Measurements from ENCODE around the gene NOTCH1.

NOTCH1 gene

GRCh38 chr9:136501686-136502085, 44.2 kb downstream of the NOTCH1 start:
- no peak for ATAC-seq
- no peak for TF ChIP-seq CSDC2 (CRISPR knock-in tag; IDR thresholded peaks at IDR 0.05)
- no peak for TF ChIP-seq TCF4 (CRISPR knock-in tag; IDR thresholded peaks at IDR 0.05; ENCODE audit: borderline replicate concordance)
- no peak for TF ChIP-seq TOX (CRISPR knock-in tag; IDR thresholded peaks at IDR 0.05; ENCODE audit: borderline replicate concordance)
- TF ChIP-seq OSR1 (CRISPR knock-in tag; IDR thresholded peaks at IDR 0.05): no peak
- no peak for TF ChIP-seq BACH2 (CRISPR knock-in tag; IDR thresholded peaks at IDR 0.05; ENCODE audit: borderline replicate concordance)
- no peak for TF ChIP-seq RARB (CRISPR knock-in tag; IDR thresholded peaks at IDR 0.05)
- no peak for TF ChIP-seq ISL1 (CRISPR knock-in tag; IDR thresholded peaks at IDR 0.05)
- no peak for TF ChIP-seq ESRRG (CRISPR knock-in tag; IDR thresholded peaks at IDR 0.05)
- no peak for TF ChIP-seq GLIS3 (CRISPR knock-in tag; IDR thresholded peaks at IDR 0.05)
- no peak for TF ChIP-seq ZC3H10 (CRISPR knock-in tag; IDR thresholded peaks at IDR 0.05)
- no peak for TF ChIP-seq CSRNP3 (CRISPR knock-in tag; IDR thresholded peaks at IDR 0.05)

GRCh38 chr9:136499935-136500910, 45.6 kb downstream of the NOTCH1 start:
- ATAC-seq: no peak
- no peak for TF ChIP-seq CSRNP3 (CRISPR knock-in tag; IDR thresholded peaks at IDR 0.05)
- TF ChIP-seq RARB (CRISPR knock-in tag; IDR thresholded peaks at IDR 0.05): no peak
- no peak for TF ChIP-seq PPARA (CRISPR knock-in tag; IDR thresholded peaks at IDR 0.05; ENCODE audit: borderline replicate concordance)
- TF ChIP-seq CREB5 (CRISPR knock-in tag; IDR thresholded peaks at IDR 0.05; ENCODE audit: low read depth): no peak
- TF ChIP-seq POU6F1 (CRISPR knock-in tag; IDR thresholded peaks at IDR 0.05; ENCODE audit: borderline replicate concordance, low read depth): no peak
- TF ChIP-seq OSR1 (CRISPR knock-in tag; IDR thresholded peaks at IDR 0.05): no peak
- no peak for TF ChIP-seq GLIS3 (CRISPR knock-in tag; IDR thresholded peaks at IDR 0.05)
- TF ChIP-seq ZC3H10 (CRISPR knock-in tag; IDR thresholded peaks at IDR 0.05): no peak
- TF ChIP-seq ESRRG (CRISPR knock-in tag; IDR thresholded peaks at IDR 0.05): no peak
- TF ChIP-seq CSDC2 (CRISPR knock-in tag; IDR thresholded peaks at IDR 0.05): no peak
- no peak for TF ChIP-seq ISL1 (CRISPR knock-in tag; IDR thresholded peaks at IDR 0.05)
- TF ChIP-seq ZNF565 (CRISPR knock-in tag; conservative IDR thresholded peaks at IDR 0.05; ENCODE audit: low read depth): no peak
- no peak for TF ChIP-seq SNAI2 (CRISPR knock-in tag; IDR thresholded peaks at IDR 0.05)
- no peak for TF ChIP-seq BACH2 (CRISPR knock-in tag; IDR thresholded peaks at IDR 0.05; ENCODE audit: borderline replicate concordance)
- TF ChIP-seq PATZ1 (CRISPR knock-in tag; IDR thresholded peaks at IDR 0.05; ENCODE audit: borderline replicate concordance): no peak
- no peak for TF ChIP-seq ZFP3 (CRISPR knock-in tag; IDR thresholded peaks at IDR 0.05)
- no peak for TF ChIP-seq ZNF70 (CRISPR knock-in tag; IDR thresholded peaks at IDR 0.05)
- no peak for TF ChIP-seq ARNTL (CRISPR knock-in tag; IDR thresholded peaks at IDR 0.05; ENCODE audit: borderline replicate concordance, low read depth)

Measured in SK-N-SH treated with all-trans-retinoic acid at 6 μM for 48 hours (cell line).